Omental fat pad (tissue), 4 donors: Measurements from ENCODE around the gene ANKS1B. TPM values are rescaled to one million over a fixed set of nuclear protein-coding genes. Genes with fewer than 3 reads are reported as not detected.

Experiments
- ATAC-seq: fragments of 150-250 bp; one replicate; pipeline ENCODE4 v1.9.1; 2016; ENCODE audit warnings: mild to moderate bottlenecking, moderate library complexity; ENCODE audit not compliant: low FRiP score
- DNase-seq: peaks from one replicate; pipeline ENCODE4 v3.0.0-alpha.2; 2019; ENCODE audit warnings: low spot score
- total RNA-seq, 4 donors: library from RNA; depleted of rRNA; stranded (reverse); fragments of >200 nt; gene quantifications; one replicate each; pipeline ENCODE4 v1.1.0, GENCODE V29; 2016
- TF ChIP-seq, protein P1 (sequence below), 3 donors: fragments of 450-650 bp; IDR thresholded peaks; one replicate each; pipeline ENCODE4 v1.5.1; 2016 to 2017; ENCODE audit warnings: antibody characterized with exemption in 3 of 3, mild to moderate bottlenecking in 3 of 3, moderate library complexity in 2 of 3

The ANKS1B gene
- total RNA-seq, 4 donors from 2014 or later: 5.5 to 26.4 (median 7.6) TPM

DNA sequence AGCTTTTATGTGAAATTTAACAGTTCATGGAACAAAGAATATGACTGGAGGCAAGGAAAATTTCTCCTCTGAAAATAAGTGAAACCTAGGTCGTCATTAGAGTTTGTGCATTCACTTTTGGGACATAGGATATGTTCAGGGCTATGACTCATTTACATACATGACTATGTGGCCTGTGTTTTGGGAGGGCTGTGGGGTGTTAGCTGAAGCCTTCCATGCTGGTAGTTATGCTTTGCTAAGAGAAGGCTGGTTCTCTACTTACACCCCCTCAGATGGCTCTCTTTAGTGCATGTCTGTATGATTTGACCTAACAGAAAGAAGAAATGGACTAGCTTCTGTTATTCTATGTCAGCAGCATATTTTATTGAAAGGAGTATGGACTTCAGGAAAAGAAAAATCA, 753.7 kb downstream of the ANKS1B start:
- TF ChIP-seq, protein P1, sequence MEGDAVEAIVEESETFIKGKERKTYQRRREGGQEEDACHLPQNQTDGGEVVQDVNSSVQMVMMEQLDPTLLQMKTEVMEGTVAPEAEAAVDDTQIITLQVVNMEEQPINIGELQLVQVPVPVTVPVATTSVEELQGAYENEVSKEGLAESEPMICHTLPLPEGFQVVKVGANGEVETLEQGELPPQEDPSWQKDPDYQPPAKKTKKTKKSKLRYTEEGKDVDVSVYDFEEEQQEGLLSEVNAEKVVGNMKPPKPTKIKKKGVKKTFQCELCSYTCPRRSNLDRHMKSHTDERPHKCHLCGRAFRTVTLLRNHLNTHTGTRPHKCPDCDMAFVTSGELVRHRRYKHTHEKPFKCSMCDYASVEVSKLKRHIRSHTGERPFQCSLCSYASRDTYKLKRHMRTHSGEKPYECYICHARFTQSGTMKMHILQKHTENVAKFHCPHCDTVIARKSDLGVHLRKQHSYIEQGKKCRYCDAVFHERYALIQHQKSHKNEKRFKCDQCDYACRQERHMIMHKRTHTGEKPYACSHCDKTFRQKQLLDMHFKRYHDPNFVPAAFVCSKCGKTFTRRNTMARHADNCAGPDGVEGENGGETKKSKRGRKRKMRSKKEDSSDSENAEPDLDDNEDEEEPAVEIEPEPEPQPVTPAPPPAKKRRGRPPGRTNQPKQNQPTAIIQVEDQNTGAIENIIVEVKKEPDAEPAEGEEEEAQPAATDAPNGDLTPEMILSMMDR (IDR thresholded peaks at IDR 0.05): no peak
- DNase-seq (no peak), ATAC-seq (no peak)

DNA sequence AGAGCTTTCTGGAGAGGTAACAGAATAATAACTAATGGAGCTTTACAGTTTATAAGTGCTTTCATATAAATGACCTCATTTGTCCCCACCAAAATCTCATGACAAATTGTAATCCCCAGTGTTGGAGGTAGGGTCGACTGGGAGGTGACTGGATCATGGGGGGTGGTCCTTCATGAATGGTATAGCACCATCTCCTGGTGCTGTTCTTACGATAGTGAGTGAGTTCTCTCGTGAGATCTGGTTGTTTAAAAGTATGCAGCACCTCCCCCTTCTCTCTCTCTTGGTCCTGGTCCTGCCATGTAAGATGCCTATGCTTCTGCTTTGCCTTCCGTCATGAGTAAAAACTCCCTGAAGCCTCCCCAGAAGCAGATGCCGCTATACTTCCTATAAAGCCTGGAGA, 760.5 kb downstream of the ANKS1B start:
- DNase-seq (no peak), ATAC-seq (no peak)
- TF ChIP-seq, protein P1 (IDR thresholded peaks at IDR 0.05): no peak

DNA sequence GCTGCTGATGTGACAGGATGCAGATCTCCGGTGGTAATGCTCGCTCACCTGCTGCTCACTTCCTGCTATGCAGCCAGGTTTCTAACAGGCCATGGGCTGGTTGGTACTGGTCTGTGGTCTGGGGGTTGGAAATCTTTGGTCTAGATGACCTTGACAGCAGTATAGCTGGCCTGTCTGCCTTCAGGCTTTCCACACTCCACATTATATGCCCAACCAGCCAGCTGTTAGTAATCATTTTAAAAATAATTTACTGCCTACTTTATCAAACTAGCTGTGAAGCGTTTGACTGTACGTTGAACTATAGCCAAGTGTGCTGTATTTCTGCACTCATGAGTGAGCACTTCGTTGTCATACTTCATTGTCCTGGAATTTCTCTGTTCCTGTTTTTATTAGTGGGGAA, 761.2 kb downstream of the ANKS1B start:
- DNase-seq: no peak
- TF ChIP-seq, protein P1 (IDR thresholded peaks at IDR 0.05): no peak
- ATAC-seq: no peak

- TF ChIP-seq, protein P1 (IDR thresholded peaks at IDR 0.05): no peak
- DNase-seq: no peak
- ATAC-seq: no peak
Observed at GRCh38 chr12:99213047-99213446, 771.7 kb downstream of the ANKS1B start.

DNA sequence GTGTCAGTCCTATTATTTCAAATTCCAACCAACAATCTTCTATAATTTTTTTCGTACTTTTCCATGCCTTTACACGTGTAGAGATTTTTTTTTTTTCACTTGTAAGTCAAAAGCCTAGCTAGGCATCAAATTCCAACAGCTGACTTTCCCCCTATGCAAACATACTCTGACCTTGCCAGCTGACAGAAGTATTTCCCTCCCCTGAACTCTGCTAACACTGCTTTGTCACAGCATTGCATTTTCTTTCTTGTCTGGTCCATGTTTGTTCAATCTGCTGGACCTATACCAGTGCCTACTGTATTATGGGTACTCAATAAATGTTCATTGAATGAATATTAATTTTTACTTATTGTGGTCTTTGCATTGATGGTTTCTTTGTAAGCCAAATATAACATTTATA, 772.5 kb downstream of the ANKS1B start:
- TF ChIP-seq, protein P1 (IDR thresholded peaks at IDR 0.05): no peak
- no peak for ATAC-seq
- DNase-seq: no peak

- TF ChIP-seq, protein P1 (IDR thresholded peaks at IDR 0.05): no peak
- DNase-seq (no peak), ATAC-seq (no peak)
Observed at GRCh38 chr12:99205111-99205510, 779.6 kb downstream of the ANKS1B start.

DNA sequence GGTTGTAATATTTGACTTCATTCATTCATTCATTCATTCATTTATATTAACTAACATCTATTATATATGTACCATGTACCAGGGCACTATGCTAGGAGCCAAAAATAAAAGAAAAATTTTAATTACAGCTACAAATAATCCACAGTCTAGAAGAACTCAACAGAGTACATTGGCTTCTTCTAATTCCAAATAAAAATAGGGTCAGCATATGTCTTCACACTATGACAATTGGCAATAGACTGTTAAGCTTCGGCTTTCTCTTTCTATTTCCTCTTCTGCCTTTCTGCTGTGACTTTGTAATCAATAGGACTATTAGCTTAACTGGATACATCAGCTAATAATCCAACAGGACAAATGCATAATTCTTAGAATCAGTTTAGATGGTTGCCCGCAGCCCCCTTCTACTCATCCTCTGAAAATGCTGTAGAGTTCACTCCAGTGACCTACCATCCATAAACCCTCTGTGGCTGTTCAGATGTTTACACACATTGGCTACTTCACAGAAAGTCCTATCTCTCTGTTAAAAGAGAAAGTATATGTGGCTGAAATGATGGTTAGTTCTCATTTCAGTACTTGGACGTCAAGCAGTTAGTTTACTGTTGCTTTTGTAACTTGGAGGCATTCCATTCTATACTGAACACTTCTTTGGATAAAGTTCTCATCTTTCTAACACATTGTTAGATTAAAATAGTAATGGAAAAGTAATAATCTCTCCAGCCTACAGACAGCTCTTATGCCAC, 782.7 kb downstream of the ANKS1B start:
- no peak for DNase-seq
- no peak for ATAC-seq
- TF ChIP-seq, protein P1 (IDR thresholded peaks at IDR 0.05): no peak
